HCT116 (cell line): ENCODE results near the gene FBXO30. TPM values are rescaled to one million over a fixed set of nuclear protein-coding genes. Genes with fewer than 3 reads are reported as not detected.

Experiments
- ATAC-seq: fragments of 200-7000 bp; cut with Tn5 transposase; 2 replicates; pipeline ENCODE4 v1.9.1; 2020; ENCODE audit warnings: mild to moderate bottlenecking, moderate library complexity
- BruUV-seq: library from RNA; stranded (reverse); fragments of 400-500 nt; replicated peaks from 2 replicates; lab custom pipeline; 2021; lab: Mats Ljungman, UMichigan
- CTCF ChIA-PET: fragments of 300-600 bp; sonication (Branson Sonifier 250); formaldehyde crosslinking; loops from one replicate; lab custom pipeline; 2021; ENCODE audit warnings: antibody characterized with exemption; lab: Charles Lee
- POLR2A ChIA-PET: fragments of 300-600, 350-600 bp; sonication (Branson Sonifier 250); formaldehyde crosslinking; loops from one replicate; lab custom pipeline; 2021; ENCODE audit warnings: antibody characterized with exemption; lab: Charles Lee
- RAD21 ChIA-PET, 2 experiments: fragments of 300-600 bp; sonication (Branson Sonifier 250); formaldehyde crosslinking; loops; one replicate each; lab custom pipeline; 2023; ENCODE audit warnings: low total read pairs in 2 of 2; ENCODE audit not compliant: uncharacterized antibody in 2 of 2, unreplicated experiment in 2 of 2, low non-redundant PET in 1 of 2; lab: Charles Lee
- DNase-seq: peaks from one replicate; pipeline ENCODE4 v3.0.0-alpha.2; 2010; ENCODE audit warnings: low read depth, low spot score
- H2AFZ ChIP-seq: fragments of 200-600 bp; shearing (Covaris generic), sonication (generic); 2 replicates; pipeline ENCODE4 v1.6.1; 2017; ENCODE audit warnings: low read depth, mixed run types, mixed read lengths, antibody characterized with exemption, low read length; ENCODE audit not compliant: poor library complexity, severe bottlenecking
- H3K27ac ChIP-seq: 2 replicates; pipeline ENCODE4 v1.5.1; 2012; ENCODE audit warnings: low read depth, low read length
- H3K27me3 ChIP-seq: fragments of 200-600 bp; sonication (generic); 2 replicates; pipeline ENCODE4 v1.6.1; 2016; ENCODE audit warnings: mixed run types, low read length, mixed read lengths; ENCODE audit not compliant: insufficient read depth
- H3K36me3 ChIP-seq, 2 experiments: fragments of 200-500 bp in 1 of 2; fragments of 200-600 bp in 1 of 2; sonication (Bioruptor generic) in 1 of 2; sonication (generic) in 1 of 2; 2 replicates each; pipeline versions ENCODE4 v1.5.1 to v1.6.1; 2014 to 2016; ENCODE audit warnings: low read length in 2 of 2, inconsistent platforms in 1 of 2, mixed read lengths in 1 of 2, mixed run types in 1 of 2; ENCODE audit not compliant: insufficient read depth in 2 of 2, control insufficient read depth in 1 of 2
- H3K4me1 ChIP-seq, 2 experiments: fragments of 200-600 bp in 1 of 2; sonication (generic) in 1 of 2; 2 replicates each; pipeline versions ENCODE4 v1.5.1 to v1.6.1; 2012 to 2017; ENCODE audit warnings: low read length in 2 of 2, inconsistent platforms in 1 of 2, mild to moderate bottlenecking in 1 of 2, mixed read lengths in 1 of 2, mixed run types in 1 of 2, moderate library complexity in 1 of 2; ENCODE audit not compliant: insufficient read depth in 2 of 2, control insufficient read depth in 1 of 2
- H3K4me2 ChIP-seq: fragments of 200-600 bp; sonication (generic); 2 replicates; pipeline ENCODE4 v1.6.1; 2017; ENCODE audit warnings: mixed run types, low read length, mixed read lengths
- H3K4me3 ChIP-seq, 2 experiments: fragments of 200-600 bp in 1 of 2; sonication (generic) in 1 of 2; replicated peaks in 1 of 2; 2 replicates each; pipeline ENCODE4 v1.5.1; 2011 to 2016; ENCODE audit warnings: low read length in 2 of 2, control low read depth in 1 of 2, low read depth in 1 of 2, mild to moderate bottlenecking in 1 of 2, mixed read lengths in 1 of 2, mixed run types in 1 of 2
- H3K79me2 ChIP-seq: fragments of 200-600 bp; sonication (generic); 2 replicates; pipeline ENCODE4 v1.6.1; 2017; ENCODE audit warnings: mild to moderate bottlenecking, mixed run types, low read length, moderate library complexity, mixed read lengths; ENCODE audit not compliant: insufficient read depth
- H3K9ac ChIP-seq: fragments of 200-600 bp; sonication (generic); 2 replicates; pipeline ENCODE4 v1.6.1; 2016; ENCODE audit warnings: low read length, mixed read lengths
- H3K9me2 ChIP-seq: fragments of 200-600 bp; sonication (generic), shearing (Covaris generic); 2 replicates; pipeline ENCODE4 v1.6.1; 2017; ENCODE audit warnings: mixed run types, mild to moderate bottlenecking, moderate library complexity; ENCODE audit not compliant: insufficient read depth
- H3K9me3 ChIP-seq, 2 experiments: fragments of 200-500 bp in 1 of 2; fragments of 200-600 bp in 1 of 2; sonication (Bioruptor generic) in 1 of 2; sonication (generic) in 1 of 2; 2 replicates each; pipeline ENCODE4 v1.6.1; 2014 to 2017; ENCODE audit warnings: low read length in 2 of 2, mixed read lengths in 2 of 2, inconsistent platforms in 1 of 2, low read depth in 1 of 2, mild to moderate bottlenecking in 1 of 2, mixed run types in 1 of 2, moderate library complexity in 1 of 2; ENCODE audit not compliant: control insufficient read depth in 1 of 2, insufficient read depth in 1 of 2
- H4K20me1 ChIP-seq: fragments of 200-600 bp; sonication (generic), shearing (Covaris generic); 2 replicates; pipeline ENCODE4 v1.6.1; 2017; ENCODE audit warnings: mixed run types, mild to moderate bottlenecking, moderate library complexity; ENCODE audit not compliant: insufficient read depth
- CBX3 ChIP-seq: IDR thresholded peaks from 2 replicates; pipeline ENCODE4 v1.6.1; 2012; ENCODE audit warnings: low read depth
- CEBPB ChIP-seq: IDR thresholded peaks from 2 replicates; pipeline ENCODE4 v1.6.1; 2012; ENCODE audit warnings: low read depth
- CTCF ChIP-seq, 3 experiments: fragments of 200-600 bp in 1 of 3; sonication (generic) in 1 of 3; IDR thresholded peaks in 2 of 3; conservative IDR thresholded peaks in 1 of 3; 2 replicates each; pipeline ENCODE4 v1.5.1; 2012 to 2017; ENCODE audit warnings: low read depth in 2 of 3, low read length in 2 of 3, antibody characterized with exemption in 1 of 3, borderline replicate concordance in 1 of 3, control low read depth in 1 of 3, mild to moderate bottlenecking in 1 of 3, mixed read lengths in 1 of 3, mixed run types in 1 of 3, moderate library complexity in 1 of 3; ENCODE audit not compliant: insufficient read depth in 1 of 3
- EGR1 ChIP-seq: IDR thresholded peaks from 2 replicates; pipeline ENCODE4 v1.6.1; 2012; ENCODE audit warnings: low read depth
- ELF1 ChIP-seq: IDR thresholded peaks from 2 replicates; pipeline ENCODE4 v1.6.1; 2012; ENCODE audit warnings: low read depth, borderline replicate concordance
- EZH2phosphoT487 ChIP-seq: fragments of 200-600 bp; IDR thresholded peaks from 2 replicates; pipeline ENCODE4 v1.6.1; 2018; ENCODE audit warnings: antibody characterized with exemption, borderline replicate concordance
- FOSL1 ChIP-seq: IDR thresholded peaks from 2 replicates; pipeline ENCODE4 v1.6.1; 2012; ENCODE audit warnings: low read depth
- JUND ChIP-seq: IDR thresholded peaks from 2 replicates; pipeline ENCODE4 v1.6.1; 2012
- MAX ChIP-seq: IDR thresholded peaks from 2 replicates; pipeline ENCODE4 v1.6.1; 2012
- POLR2A ChIP-seq: IDR thresholded peaks from 2 replicates; pipeline ENCODE4 v1.7.0; 2011; ENCODE audit warnings: borderline replicate concordance; ENCODE audit not compliant: insufficient read depth, insufficient read length; ENCODE audit errors: extremely low read depth
- RAD21 ChIP-seq: IDR thresholded peaks from 2 replicates; pipeline ENCODE4 v1.6.1; 2012; ENCODE audit warnings: low read depth, mild to moderate bottlenecking
- SIN3A ChIP-seq: IDR thresholded peaks from 2 replicates; pipeline ENCODE4 v1.6.1; 2012; ENCODE audit warnings: low read depth
- SP1 ChIP-seq: IDR thresholded peaks from 2 replicates; pipeline ENCODE4 v1.6.1; 2012; ENCODE audit warnings: low read depth
- SRF ChIP-seq: IDR thresholded peaks from 2 replicates; pipeline ENCODE4 v1.6.1; 2012; ENCODE audit warnings: low read depth
- YY1 ChIP-seq: IDR thresholded peaks from 2 replicates; pipeline ENCODE4 v1.6.1; 2011; ENCODE audit warnings: low read length, low read depth, moderate library complexity, mild to moderate bottlenecking; ENCODE audit not compliant: insufficient replicate concordance; ENCODE audit errors: extremely low read depth
- ZBTB33 ChIP-seq: IDR thresholded peaks from 2 replicates; pipeline ENCODE4 v1.6.1; 2011; ENCODE audit warnings: mild to moderate bottlenecking, low read length, moderate library complexity; ENCODE audit not compliant: insufficient replicate concordance; ENCODE audit errors: extremely low read depth
- ZFX ChIP-seq: fragments of 450-650 bp; IDR thresholded peaks from 2 replicates; pipeline ENCODE4 v1.6.1; 2017
- ZNF274 ChIP-seq: fragments of 200-500 bp; sonication (Bioruptor generic); IDR thresholded peaks from 2 replicates; pipeline ENCODE4 v1.6.1; 2014; ENCODE audit warnings: mild to moderate bottlenecking, low read depth, low read length, inconsistent platforms
- intact Hi-C: fragments of 100-400 bp; cut with micrococcal nuclease; formaldehyde crosslinking; loops from 2 replicates; pipeline ENCODE4 v1.10.0; 2022
- total RNA-seq: library from RNA; stranded (reverse); gene quantifications from one replicate; pipeline ENCODE4 v1.2.1, GENCODE V29; 2021; ENCODE audit not compliant: unreplicated experiment

The FBXO30 gene
- total RNA-seq, 1 experiment from 2014 or later = 9.1 TPM

- TF ChIP-seq RAD21 (no peak), CTCF (IDR thresholded peaks at IDR 0.05 in 2 of 3, conservative IDR thresholded peaks at IDR 0.05 in 1 of 3; ENCODE audit: borderline replicate concordance in 1 of 3, insufficient read depth in 1 of 3, low read depth in 2 of 3, low read length in 2 of 3) (no peak), ZFX (no peak)
- TF ChIP-seq, all 23 proteins: peak for 0
These were observed 58.9 kb downstream of the FBXO30 start (continued) for GRCh38 chr6:145755682-145756081.

GRCh38 chr6:145752638-145753037, 62.0 kb downstream of the FBXO30 start:
- intact Hi-C loops = no loop called here
- POLR2A ChIA-PET = no interaction called here
- no peaks in the 10 kb centered on the region; the same call in 1 of the 2 replicates for H3K9me2 ChIP-seq
- ATAC-seq = no peak
- H3K4me3 ChIP-seq = no peak overlapping the region
- H3K4me1 ChIP-seq = peaks cover 6 to 8% of the 10 kb centered on the region in 2 experiments
- H2AFZ ChIP-seq = no peak overlapping the region
- H3K27me3 ChIP-seq = no peaks in the 10 kb centered on the region
- CTCF ChIA-PET = no interaction called here
- no peak overlapping the region for H3K27ac ChIP-seq
- no peak overlapping the region for H3K4me2 ChIP-seq
- no peaks in the 10 kb centered on the region for H4K20me1 ChIP-seq
- H3K9ac ChIP-seq = no peak overlapping the region
- DNase-seq = no peak
- no peaks in the 10 kb centered on the region for H3K36me3 ChIP-seq
- no peaks in the 10 kb centered on the region for H3K79me2 ChIP-seq
- RAD21 ChIA-PET = no interaction called here
- no peaks in the 10 kb centered on the region for H3K9me3 ChIP-seq
- BruUV-seq = no TSS peak
- TF ChIP-seq EZH2phosphoT487 (no peak), ELF1 (no peak), SRF (no peak), CTCF (IDR thresholded peaks at IDR 0.05 in 2 of 3, conservative IDR thresholded peaks at IDR 0.05 in 1 of 3; ENCODE audit: borderline replicate concordance in 1 of 3, insufficient read depth in 1 of 3, low read depth in 2 of 3, low read length in 2 of 3) (no peak), RAD21 (no peak), JUND (no peak), YY1 (no peak), ZNF274 (no peak), FOSL1 (no peak), POLR2A (no peak), ZBTB33 (no peak), SIN3A (no peak), EGR1 (no peak), MAX (no peak), SP1 (no peak), CBX3 (no peak), ZFX (no peak), CEBPB (no peak)
